Thymus (tissue), 11 donors: ENCODE results near the gene DYNLT1. TPM values are rescaled to one million over a fixed set of nuclear protein-coding genes. Genes with fewer than 3 reads are reported as not detected.

ENCODE experiments used
- DNase-seq, 9 donors: peaks; one replicate each; pipeline ENCODE4 v3.0.0-alpha.2; 2013; ENCODE audit warnings: low spot score in 9 of 9, low read depth in 6 of 9, missing footprints in 1 of 9
- H3K27ac ChIP-seq, 2 donors: one replicate each; pipeline ENCODE4 v1.5.1; 2013; ENCODE audit warnings: control low read depth in 1 of 2, low read depth in 1 of 2, low read length in 1 of 2, mild to moderate bottlenecking in 1 of 2, moderate library complexity in 1 of 2
- H3K27me3 ChIP-seq, 2 donors: one replicate each; pipeline ENCODE4 v1.5.1; 2013; ENCODE audit warnings: low read length in 1 of 2; ENCODE audit not compliant: control insufficient read depth in 2 of 2, insufficient read depth in 1 of 2
- H3K36me3 ChIP-seq, 2 donors: one replicate each; pipeline ENCODE4 v1.5.1; 2013; ENCODE audit warnings: low read length in 1 of 2, mild to moderate bottlenecking in 1 of 2, moderate library complexity in 1 of 2; ENCODE audit not compliant: control insufficient read depth in 2 of 2, insufficient read depth in 2 of 2
- H3K4me1 ChIP-seq, 2 donors: one replicate each; pipeline ENCODE4 v1.5.1; 2013; ENCODE audit warnings: low read length in 2 of 2; ENCODE audit not compliant: control insufficient read depth in 2 of 2, insufficient read depth in 2 of 2
- H3K4me3 ChIP-seq, 2 donors: one replicate each; pipeline ENCODE4 v1.5.1; 2013; ENCODE audit warnings: low read length in 2 of 2, control low read depth in 1 of 2, mild to moderate bottlenecking in 1 of 2
- H3K9me3 ChIP-seq, 2 donors: one replicate each; pipeline ENCODE4 v1.5.1; 2013; ENCODE audit warnings: low read length in 1 of 2, mild to moderate bottlenecking in 1 of 2; ENCODE audit not compliant: control insufficient read depth in 2 of 2, insufficient read depth in 1 of 2
- WGBS: extraction: QIAGEN DNeasy Blood & Tissue Kit; methylation state at CpG from one replicate; pipeline ENCODE4 v1.1.7; 2013; 5-methylcytosine and 5-hydroxymethylcytosine counted together
- polyA plus RNA-seq: library from polyadenylated mRNA; stranded (reverse); fragments of 200-250 nt; gene quantifications from one replicate; pipeline ENCODE4 v1.2.3, GENCODE V29; 2013
- total RNA-seq: library from RNA; stranded (reverse); fragments of 120-200 nt; gene quantifications from one replicate; pipeline ENCODE4 v1.2.4, GENCODE V29; 2013
- donor health status: healthy.

DYNLT1 gene
- total and polyA plus RNA-seq, 2 donors = 46.1 to 248 TPM

- no peak overlapping the region for H3K27ac ChIP-seq
- 95% methylated on average over 20 of the region's 20 CpGs for WGBS
- DNase-seq = no peak
Observed at GRCh38 chr6:158629367-158630221, 14.9 kb downstream of the DYNLT1 start.

DNA sequence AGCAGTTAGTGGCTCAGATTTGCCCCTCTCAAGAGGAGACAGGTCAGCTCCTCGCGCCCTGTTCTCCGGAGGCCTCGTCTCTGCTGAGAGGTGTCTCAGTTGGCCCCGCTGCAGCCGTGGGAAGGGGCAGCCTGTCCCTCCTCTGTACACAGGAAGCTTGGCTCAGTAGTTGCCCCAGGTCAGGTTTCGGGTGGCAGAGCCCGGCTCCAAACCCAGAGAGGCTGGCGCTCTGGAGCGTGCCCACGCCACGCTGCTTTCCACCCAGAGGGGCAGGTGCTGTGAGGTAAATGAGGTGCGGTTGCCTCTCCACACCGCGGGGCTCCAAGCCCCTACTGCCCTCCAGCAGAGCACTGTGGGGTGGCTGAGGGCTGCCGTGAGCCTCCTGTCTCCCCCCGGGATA, 16.0 kb downstream of the DYNLT1 start:
- Histone ChIP-seq H3K9me3 (no peaks in the 10 kb centered on the region), H3K27me3 (no peaks in the 10 kb centered on the region), H3K4me1 (peaks cover 0 to 4% of the 10 kb centered on the region in 2 donors), H3K36me3 (peaks cover 74 to 82% of the 10 kb centered on the region in 2 donors), H3K4me3 (no peak overlapping the region), H3K27ac (no peak overlapping the region)
- WGBS = 97% methylated on average over 17 of the region's 17 CpGs
- no peak for DNase-seq

More at GRCh38 chr6:158629367-158630221, 14.9 kb downstream of the DYNLT1 start:
- Histone ChIP-seq H3K27me3 (no peaks in the 10 kb centered on the region), H3K9me3 (no peaks in the 10 kb centered on the region), H3K4me3 (no peak overlapping the region), H3K4me1 (peaks cover 0 to 4% of the 10 kb centered on the region in 2 donors), H3K36me3 (peaks cover 70 to 83% of the 10 kb centered on the region in 2 donors)

DNA sequence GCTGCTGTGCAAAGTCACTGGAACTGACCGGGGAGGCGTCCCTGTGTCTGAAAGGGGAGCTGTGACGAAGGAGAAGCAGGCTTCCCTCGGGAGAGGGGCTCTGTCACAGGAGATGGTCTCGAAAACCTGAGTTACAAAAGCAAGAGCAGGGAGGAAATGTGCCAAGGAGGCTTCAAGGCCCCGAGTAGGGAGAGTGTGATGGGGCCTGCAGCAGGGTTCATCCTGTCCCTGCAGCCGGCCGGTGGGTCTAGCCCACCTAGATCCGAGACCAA, 16.7 kb downstream of the DYNLT1 start:
- Histone ChIP-seq H3K4me3 (no peak overlapping the region), H3K27ac (no peak overlapping the region), H3K27me3 (no peaks in the 10 kb centered on the region), H3K9me3 (no peaks in the 10 kb centered on the region), H3K4me1 (peaks cover 0 to 4% of the 10 kb centered on the region in 2 donors), H3K36me3 (peaks cover 74 to 76% of the 10 kb centered on the region in 2 donors)
- WGBS = 97% methylated on average over 9 of the region's 9 CpGs
- no peak for DNase-seq

DNA sequence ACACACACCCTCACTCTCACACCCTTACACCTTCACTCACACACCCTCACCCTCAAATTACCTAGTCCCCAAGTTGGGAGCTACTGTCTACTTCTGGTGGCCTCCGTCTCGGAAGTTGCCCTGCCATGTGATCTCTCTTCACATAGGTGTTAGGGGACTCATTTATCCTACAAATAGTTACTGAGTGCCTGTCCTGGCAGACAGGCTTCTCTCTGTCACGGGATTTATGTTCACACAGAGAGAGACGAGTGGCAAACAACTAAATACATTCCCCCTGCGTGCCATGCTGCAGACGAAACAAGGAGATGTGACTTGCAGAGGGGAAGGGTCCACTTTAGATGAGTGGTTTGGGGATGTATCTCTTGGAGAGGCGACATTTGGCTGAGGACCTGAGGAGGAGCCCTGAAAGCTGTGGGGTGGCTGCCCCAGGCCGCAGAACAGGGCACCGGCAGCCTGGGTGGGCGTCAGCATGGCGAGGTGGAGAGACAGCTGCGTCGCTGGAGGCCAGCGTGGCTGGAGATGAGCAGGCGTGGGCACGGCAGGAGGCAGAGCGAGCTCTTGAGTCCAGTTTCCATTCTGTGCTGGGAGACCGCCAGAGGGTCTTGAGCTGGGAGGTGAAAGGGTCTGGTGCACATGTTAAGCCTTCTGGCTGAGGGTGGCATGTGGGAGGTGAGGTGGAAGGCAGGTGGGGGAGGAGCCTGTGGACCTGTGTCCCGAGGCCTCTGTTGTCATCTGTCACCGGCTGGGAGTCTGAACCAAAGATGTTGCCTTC, 17.2 kb downstream of the DYNLT1 start:
- H3K27me3 ChIP-seq = no peaks in the 10 kb centered on the region
- H3K9me3 ChIP-seq = no peaks in the 10 kb centered on the region
- peaks cover 0 to 4% of the 10 kb centered on the region in 2 donors for H3K4me1 ChIP-seq
- H3K27ac ChIP-seq = no peak overlapping the region
- peaks cover 71 to 75% of the 10 kb centered on the region in 2 donors for H3K36me3 ChIP-seq
- DNase-seq = no peak
- no peak overlapping the region for H3K4me3 ChIP-seq
- 99% methylated on average over 20 of the region's 20 CpGs for WGBS

GRCh38 chr6:158626360-158627167, 18.0 kb downstream of the DYNLT1 start:
- H3K4me3 ChIP-seq = no peak overlapping the region
- H3K9me3 ChIP-seq = peaks cover 0 to under 1% of the 10 kb centered on the region in 2 donors
- H3K36me3 ChIP-seq = peaks cover 73 to 74% of the 10 kb centered on the region in 2 donors
- H3K4me1 ChIP-seq = peaks cover 0 to 3% of the 10 kb centered on the region in 2 donors
- DNase-seq = no peak
- no peak overlapping the region for H3K27ac ChIP-seq
- no peaks in the 10 kb centered on the region for H3K27me3 ChIP-seq
- 96% methylated on average over 6 of the region's 6 CpGs for WGBS

DNA sequence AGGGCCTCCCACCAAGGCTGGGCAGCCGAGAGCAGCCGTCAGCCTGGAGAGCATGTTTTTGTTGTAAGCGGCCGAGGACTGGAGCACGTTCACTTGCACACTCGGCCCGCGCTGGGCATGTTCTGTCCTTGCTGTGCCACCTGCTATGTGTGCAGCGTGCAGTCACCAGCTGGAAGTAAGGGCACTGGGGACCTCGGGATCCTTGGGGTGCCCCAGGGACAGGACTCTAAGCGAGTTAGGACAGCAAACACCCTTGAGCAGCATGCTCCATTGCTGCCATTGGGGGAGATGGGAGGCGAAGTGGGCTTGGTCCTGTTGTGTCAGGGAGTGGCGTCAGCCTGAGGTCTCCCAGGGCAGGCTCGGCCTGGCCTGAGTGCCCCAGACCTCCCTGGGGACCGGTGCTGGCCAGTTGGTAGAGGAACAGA, 18.6 kb downstream of the DYNLT1 start:
- Histone ChIP-seq H3K36me3 (peaks cover 72 to 74% of the 10 kb centered on the region in 2 donors), H3K4me3 (no peak overlapping the region), H3K27me3 (no peaks in the 10 kb centered on the region), H3K27ac (no peak overlapping the region), H3K9me3 (peaks cover 0 to 4% of the 10 kb centered on the region in 2 donors), H3K4me1 (no peaks in the 10 kb centered on the region)
- DNase-seq = no peak
- 99% methylated on average over 15 of the region's 15 CpGs for WGBS

DNA sequence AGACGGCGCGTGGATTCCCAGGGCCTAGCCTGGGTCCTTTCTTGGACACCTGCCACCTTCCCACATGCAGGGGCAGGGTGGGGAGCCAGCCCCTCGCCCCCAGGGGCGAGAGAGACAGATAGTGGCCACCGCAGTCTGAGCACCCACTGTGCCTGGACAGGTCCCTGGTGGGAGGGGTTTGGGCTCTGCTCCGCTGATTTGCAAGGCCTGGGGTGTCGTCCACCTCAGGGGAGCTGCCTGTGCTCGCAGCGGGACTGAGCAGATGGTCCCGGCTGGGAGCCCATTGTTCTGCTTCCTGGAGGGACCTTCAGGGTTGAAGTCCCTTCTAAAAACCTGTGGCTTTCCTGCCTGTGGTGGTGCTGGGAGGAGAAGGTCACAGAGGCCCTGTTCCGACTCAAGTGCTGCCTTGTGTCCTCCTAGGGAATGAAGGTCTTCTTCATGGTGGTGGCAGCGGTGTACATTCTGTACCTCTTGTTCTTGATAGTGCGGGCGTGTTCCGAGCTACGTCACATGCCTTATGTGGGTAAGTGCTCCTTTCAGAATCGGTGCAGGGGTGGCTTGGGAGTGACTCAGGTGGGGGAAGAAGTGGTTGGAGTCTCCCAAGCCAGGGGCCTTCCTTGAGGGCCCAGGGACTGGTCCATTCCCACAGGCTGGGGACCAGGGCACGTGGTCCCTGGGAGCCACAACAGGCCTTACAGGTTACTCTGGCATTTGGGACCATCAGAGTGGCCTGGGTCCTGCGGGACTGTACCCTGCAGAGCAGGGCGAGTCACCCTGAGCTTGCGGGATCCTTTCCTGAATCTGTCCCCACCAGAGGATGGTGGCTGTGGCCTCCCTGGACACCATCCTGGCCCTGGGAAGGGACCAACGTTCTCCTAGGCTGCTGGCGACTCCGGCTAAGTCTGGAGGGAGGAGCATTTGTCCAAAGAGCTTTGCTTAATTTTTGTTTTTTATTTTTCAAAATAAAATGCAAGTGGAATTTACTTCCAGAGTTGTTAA, 19.6 kb downstream of the DYNLT1 start:
- H3K27me3 ChIP-seq = no peaks in the 10 kb centered on the region
- 96% methylated on average over 25 of the region's 25 CpGs for WGBS
- H3K4me1 ChIP-seq = no peaks in the 10 kb centered on the region
- no peak overlapping the region for H3K4me3 ChIP-seq
- H3K36me3 ChIP-seq = peaks cover 71 to 75% of the 10 kb centered on the region in 2 donors
- DNase-seq = no peak
- H3K27ac ChIP-seq = no peak overlapping the region
- H3K9me3 ChIP-seq = peaks cover 0 to 4% of the 10 kb centered on the region in 2 donors

GRCh38 chr6:158622545-158623190, 21.9 kb downstream of the DYNLT1 start:
- Histone ChIP-seq H3K27ac (no peak overlapping the region), H3K4me3 (no peak overlapping the region), H3K36me3 (peaks cover 52 to 58% of the 10 kb centered on the region in 2 donors), H3K9me3 (peaks cover 0 to 4% of the 10 kb centered on the region in 2 donors), H3K27me3 (no peaks in the 10 kb centered on the region), H3K4me1 (no peaks in the 10 kb centered on the region)
- 97% methylated on average over 10 of the region's 10 CpGs for WGBS
- DNase-seq = no peak
